ENCODE measurements around the gene GALNT13.

The GALNT13 gene

DNA sequence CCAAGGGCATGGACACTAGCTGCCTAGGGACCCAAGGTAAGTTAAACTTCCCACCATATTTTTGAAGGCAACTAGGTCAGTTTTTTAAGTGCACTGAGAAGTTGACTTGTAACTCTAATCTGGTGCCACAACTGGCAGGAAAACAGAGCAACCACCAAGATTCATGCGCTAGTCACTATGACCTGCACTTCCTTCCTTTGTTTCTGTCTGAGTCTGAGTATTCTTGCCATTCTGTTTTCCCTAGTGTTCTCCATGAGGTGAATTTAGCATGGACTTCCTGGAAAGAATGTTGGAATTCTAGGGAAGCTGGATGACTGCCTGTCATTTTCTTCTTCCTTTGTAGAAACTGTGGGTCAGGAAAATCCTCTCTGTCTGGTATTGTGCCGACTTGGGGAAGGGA, 249.0 kb downstream of the GALNT13 start:
- TF ChIP-seq POLR2A (IDR thresholded peaks at IDR 0.05; ENCODE audit: low read length) = no peak
- no peak for TF ChIP-seq GATA1 (IDR thresholded peaks at IDR 0.05; ENCODE audit: low read depth, low read length)

DNA sequence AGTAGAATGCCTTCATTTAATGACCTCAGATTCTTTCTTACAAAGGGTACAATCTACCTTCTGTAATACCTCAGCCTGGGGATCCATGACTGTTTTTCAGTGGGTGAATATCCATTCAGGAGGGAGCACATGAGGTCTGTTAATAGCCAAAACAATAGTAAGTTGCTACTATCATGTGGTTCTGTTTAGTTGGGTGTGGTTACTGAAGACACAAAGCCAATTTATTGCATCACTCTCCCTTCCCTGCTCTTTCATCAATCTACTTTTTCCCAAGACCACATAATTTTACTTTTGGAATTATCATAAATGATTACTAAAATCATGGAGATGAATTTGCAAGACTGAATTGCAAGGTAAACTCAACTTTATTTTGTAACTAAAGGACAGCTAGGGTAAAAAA, 254.2 kb downstream of the GALNT13 start:
- TF ChIP-seq POLR2A (IDR thresholded peaks at IDR 0.05; ENCODE audit: low read length) = no peak
- TF ChIP-seq GATA1 (IDR thresholded peaks at IDR 0.05; ENCODE audit: low read depth, low read length) = no peak
- DNase-seq = no peak

More for the DNA sequence above, 249.0 kb downstream of the GALNT13 start:
- no peak for DNase-seq

DNA sequence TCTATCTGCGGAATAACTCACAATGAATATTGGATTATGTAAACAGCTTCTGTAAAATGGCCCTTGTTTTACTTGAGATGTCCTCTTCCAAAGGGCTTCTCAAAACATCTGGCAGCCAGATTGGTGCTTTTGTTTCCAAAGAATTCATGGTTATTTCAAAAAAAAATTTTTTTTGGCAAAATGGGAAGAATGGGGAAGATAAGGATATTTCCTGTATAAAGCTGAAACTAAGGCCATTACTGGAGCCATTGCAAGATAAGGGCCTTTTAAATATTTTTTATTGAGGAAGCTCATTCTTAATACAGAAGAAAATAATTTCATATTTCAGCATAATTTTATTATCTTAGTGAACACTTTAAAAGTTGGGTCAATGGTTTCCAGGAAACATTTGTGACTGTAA, 259.1 kb downstream of the GALNT13 start:
- no peak for DNase-seq
- TF ChIP-seq GATA1 (IDR thresholded peaks at IDR 0.05; ENCODE audit: low read depth, low read length) (no peak), POLR2A (IDR thresholded peaks at IDR 0.05; ENCODE audit: low read length) (no peak)

DNA sequence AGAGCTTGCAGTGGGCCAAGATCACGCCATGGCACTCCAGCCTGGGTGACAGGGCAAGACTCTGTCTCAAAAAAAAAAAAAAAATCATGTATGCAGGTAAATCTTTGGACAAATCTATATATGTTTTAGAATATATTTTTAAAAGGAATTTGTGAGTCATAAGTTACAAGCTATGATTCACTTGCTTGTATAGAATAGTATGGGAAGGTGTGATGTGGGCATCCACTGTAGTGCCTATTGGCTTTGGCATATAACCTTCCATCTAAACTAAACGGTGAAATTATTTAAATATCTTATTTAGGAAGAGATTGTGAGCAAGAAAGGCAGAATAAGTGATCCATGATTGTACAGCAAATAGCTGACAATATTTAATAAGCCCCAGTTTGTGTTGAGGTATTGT, 261.1 kb downstream of the GALNT13 start:
- TF ChIP-seq POLR2A (IDR thresholded peaks at IDR 0.05; ENCODE audit: low read length) = no peak
- no peak for TF ChIP-seq GATA1 (IDR thresholded peaks at IDR 0.05; ENCODE audit: low read depth, low read length)
- no peak for DNase-seq

DNA sequence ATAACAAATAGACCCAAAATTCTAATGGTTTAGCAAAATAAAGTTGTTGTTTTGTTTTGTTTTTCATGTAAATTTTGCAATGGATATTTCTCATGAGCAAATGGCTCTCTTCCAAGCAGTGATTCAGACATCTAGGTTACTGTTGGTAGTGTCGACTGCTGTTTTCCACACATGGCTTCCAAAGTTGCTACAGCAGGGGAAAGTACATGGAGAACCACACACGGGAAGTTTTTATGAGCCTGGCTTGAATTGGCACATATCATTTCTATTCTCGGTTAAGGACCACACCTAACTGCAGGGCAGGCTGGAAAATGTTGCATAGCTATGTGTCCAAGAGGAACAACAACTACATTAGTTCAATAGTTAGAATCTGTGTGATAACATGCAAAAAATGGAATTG, 262.1 kb downstream of the GALNT13 start:
- TF ChIP-seq POLR2A (IDR thresholded peaks at IDR 0.05; ENCODE audit: low read length) (no peak), GATA1 (IDR thresholded peaks at IDR 0.05; ENCODE audit: low read depth, low read length) (no peak)
- DNase-seq = no peak

DNA sequence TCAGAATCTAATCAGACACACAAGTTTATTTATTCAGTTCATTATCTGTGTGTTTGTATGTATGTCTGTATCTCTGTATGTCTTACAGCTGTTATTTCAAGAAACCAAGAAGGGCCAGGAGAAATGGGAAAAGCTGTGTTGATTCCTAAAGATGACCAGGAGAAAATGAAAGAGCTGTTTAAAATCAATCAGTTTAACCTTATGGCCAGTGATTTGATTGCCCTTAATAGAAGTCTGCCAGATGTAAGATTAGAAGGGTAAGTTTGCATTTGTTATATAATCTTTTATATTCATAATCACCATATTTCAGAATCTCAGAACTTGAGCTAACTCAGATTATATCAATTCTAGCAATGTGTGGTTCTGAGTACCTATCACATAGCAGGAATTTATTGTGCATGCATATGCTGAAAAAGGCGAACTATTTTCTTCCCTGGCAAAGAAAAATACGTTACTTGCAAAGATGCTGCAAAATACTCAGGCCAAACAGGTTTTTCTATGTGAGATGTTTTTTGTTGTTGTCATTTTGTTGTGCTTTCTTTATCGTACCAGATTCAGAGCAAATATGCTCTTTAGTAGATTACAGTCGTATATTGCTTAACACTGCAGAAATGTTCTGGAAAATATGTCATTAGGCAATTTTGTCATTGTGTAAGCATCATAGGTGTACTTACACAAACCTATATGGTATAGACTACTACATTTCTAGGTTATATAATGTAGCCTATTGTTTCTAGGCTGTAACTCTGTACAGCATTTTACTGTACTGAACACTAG, 268.7 kb downstream of the GALNT13 start:
- TF ChIP-seq POLR2A (IDR thresholded peaks at IDR 0.05; ENCODE audit: low read length) (no peak), GATA1 (IDR thresholded peaks at IDR 0.05; ENCODE audit: low read depth, low read length) (no peak)
- no peak for DNase-seq

DNA sequence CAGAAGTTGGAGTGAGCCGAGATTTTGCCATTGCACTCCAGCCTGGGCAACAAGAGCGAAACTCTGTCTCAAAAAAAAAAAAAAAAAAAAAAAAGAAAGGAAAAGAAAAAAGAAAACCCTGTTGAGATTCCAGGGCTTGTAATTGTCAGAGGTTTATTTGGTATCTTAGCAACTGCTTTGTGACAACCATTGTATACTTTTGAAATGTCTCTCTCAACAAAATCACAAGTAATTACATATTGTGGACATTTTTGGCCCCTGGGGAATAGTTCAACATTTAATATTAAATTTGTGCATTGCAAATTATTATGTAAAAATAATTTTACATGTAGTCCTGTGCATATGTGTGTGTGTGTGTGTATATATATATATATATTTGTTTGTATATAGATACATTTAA, 270.8 kb downstream of the GALNT13 start:
- TF ChIP-seq GATA1 (IDR thresholded peaks at IDR 0.05; ENCODE audit: low read depth, low read length) = no peak
- TF ChIP-seq POLR2A (IDR thresholded peaks at IDR 0.05; ENCODE audit: low read length) = no peak
- DNase-seq = no peak

DNA sequence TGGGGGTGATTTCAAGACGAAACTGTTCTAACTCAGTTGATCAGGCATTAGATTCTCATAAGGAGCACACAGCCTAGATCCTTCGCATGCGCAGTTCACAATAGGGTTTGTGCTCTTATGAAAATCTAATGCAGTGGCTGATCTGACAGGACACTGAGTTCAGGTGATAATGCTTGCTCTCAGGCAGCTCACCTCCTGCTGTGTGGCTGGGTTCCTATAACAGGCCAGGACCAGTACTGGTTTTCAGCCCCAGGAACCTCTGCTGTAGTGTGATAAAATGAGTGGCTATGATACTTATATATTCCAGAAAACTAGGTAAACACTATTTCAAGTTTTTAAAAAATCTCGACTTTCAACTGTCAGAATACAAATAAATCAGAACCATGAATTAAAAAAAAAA, 271.4 kb downstream of the GALNT13 start:
- no peak for DNase-seq
- no peak for TF ChIP-seq POLR2A (IDR thresholded peaks at IDR 0.05; ENCODE audit: low read length)
- TF ChIP-seq GATA1 (IDR thresholded peaks at IDR 0.05; ENCODE audit: low read depth, low read length) = no peak

DNA sequence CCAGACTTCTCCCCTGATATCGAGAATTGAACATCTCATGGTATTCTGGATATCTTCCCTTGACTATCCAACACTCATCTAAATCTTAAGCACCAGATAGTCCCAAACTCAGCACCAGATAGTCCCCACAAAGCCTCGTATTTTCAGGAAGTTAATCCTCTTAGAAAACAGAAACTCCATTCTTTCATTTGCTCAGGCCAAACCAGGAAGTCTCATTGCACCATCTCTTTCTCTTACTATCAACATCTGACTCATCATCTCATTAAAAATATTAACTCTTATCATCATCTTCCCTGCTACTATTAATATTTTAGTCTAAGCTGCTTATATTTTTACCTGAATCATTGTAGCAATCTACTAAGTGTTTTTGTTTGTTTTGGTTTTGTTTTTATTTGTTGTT, 286.4 kb downstream of the GALNT13 start:
- TF ChIP-seq GATA1 (IDR thresholded peaks at IDR 0.05; ENCODE audit: low read depth, low read length) (no peak), POLR2A (IDR thresholded peaks at IDR 0.05; ENCODE audit: low read length) (no peak)
- no peak for DNase-seq

DNA sequence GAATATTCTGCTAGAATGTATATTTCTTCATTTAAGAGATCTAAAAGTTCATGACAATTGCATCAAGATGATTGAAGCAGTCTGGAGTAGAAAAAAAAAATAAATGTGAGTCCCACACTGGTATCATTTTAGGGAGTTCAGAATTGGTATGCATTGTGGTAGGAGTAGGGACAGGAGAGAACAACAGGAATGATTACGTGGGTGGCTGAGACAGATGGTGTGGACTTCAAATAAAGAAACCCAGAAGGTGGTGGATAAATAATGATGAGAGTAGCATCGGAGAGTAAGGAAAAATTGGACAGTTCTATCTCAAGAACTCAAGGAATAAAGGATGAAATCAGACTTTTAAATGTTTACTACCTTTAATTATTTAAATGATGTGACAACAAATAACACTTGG, 289.6 kb downstream of the GALNT13 start:
- TF ChIP-seq GATA1 (IDR thresholded peaks at IDR 0.05; ENCODE audit: low read depth, low read length) (no peak), POLR2A (IDR thresholded peaks at IDR 0.05; ENCODE audit: low read length) (no peak)
- DNase-seq = no peak

DNA sequence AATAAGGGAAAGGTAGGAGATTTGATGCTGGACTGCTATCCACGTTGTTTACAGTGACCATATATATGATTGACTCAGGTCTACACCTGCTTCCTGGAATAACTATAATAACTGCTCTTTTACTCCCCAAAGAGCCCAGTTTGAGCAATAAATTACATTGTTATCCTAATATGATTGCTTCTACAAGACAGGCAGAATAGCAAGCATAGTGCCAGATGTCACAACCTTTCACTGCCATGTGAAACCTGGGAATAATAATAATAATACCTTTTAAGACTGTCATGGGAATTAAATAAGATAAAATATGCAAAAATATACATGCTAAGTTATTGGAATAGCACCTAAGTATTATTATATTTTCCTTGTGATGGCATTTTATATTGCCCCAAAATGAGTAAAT, 298.7 kb downstream of the GALNT13 start:
- no peak for DNase-seq
- TF ChIP-seq POLR2A (IDR thresholded peaks at IDR 0.05; ENCODE audit: low read length) = no peak
- TF ChIP-seq GATA1 (IDR thresholded peaks at IDR 0.05; ENCODE audit: low read depth, low read length) = no peak

DNA sequence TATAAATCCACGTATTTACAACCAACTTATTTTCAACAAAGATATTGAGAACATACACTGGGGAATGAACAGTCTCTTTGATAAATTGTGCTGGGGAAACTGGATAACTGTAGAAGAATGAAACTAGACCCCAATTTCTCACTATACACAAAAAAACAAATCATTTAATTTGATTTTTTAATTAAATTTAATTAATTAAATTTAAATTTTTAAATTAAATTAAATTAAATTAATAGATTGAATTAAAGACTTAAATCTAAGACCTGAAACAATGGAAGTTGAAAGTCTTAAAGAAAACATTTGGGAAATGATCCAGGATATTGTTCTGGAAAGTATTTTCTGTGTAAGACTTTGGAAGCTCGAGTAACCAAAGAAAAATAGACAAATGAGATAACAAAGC, 301.4 kb downstream of the GALNT13 start:
- TF ChIP-seq GATA1 (IDR thresholded peaks at IDR 0.05; ENCODE audit: low read depth, low read length) (no peak), POLR2A (IDR thresholded peaks at IDR 0.05; ENCODE audit: low read length) (no peak)

DNA sequence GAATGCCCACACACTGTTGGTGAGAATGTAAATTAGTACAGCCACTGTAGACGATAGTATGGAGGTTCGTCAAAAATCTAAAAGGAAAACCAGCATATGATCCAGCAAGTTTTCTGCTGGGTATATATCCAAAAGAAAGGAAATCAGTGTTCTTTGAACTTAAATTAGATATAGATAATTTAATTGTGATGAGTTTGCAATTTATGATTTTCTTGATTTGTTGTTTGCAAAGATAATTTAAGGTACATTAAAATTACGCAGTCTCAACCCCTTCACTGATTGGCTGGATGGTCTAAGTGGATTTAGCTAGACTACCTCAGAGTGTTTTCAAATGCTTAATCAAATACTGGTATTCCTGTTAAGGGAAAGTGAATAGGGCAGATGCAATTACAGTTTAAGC, 302.2 kb downstream of the GALNT13 start:
- TF ChIP-seq GATA1 (IDR thresholded peaks at IDR 0.05; ENCODE audit: low read depth, low read length) (no peak), POLR2A (IDR thresholded peaks at IDR 0.05; ENCODE audit: low read length) (no peak)
- DNase-seq = no peak

More for the DNA sequence above, 301.4 kb downstream of the GALNT13 start:
- DNase-seq = no peak

DNA sequence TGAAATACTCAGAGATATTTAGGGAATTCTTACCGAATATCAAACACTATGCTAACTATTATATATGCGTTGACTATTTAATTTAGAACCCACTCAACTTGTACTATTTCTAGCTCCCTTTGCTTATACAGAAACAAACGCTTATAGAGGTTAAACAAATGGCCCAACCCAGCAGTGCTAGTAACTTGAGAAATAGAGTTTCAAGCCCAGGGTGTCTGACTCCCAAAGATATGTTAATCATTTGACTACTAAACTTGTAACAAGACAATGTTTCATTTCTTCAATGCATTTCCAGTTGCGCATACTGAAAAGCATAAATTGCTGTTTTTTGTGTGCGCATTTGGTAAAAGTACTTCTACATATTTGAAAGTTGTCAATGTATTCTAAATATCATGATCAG, 310.3 kb downstream of the GALNT13 start:
- DNase-seq = no peak
- TF ChIP-seq GATA1 (IDR thresholded peaks at IDR 0.05; ENCODE audit: low read depth, low read length) (no peak), POLR2A (IDR thresholded peaks at IDR 0.05; ENCODE audit: low read length) (no peak)

DNA sequence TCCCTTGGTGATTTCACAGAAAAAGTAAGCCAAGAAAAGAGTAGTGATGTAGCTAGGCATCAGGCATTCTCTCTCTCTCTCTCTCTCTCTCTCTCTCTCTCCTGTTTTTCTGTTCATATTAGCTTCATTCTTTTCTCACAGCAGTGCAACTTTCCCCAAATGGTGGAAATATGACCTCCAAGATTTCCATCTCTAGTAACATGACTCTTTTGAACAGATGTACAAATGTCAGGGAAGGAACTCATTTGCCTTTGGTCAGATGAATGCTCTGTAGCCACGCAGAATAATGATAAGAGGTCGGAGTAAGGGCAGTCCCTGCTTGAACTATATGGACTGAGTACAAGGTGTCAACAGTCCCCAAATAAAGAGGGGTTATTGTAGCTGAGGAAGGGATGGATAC, 316.2 kb downstream of the GALNT13 start:
- DNase-seq = no peak
- TF ChIP-seq POLR2A (IDR thresholded peaks at IDR 0.05; ENCODE audit: low read length) (no peak), GATA1 (IDR thresholded peaks at IDR 0.05; ENCODE audit: low read depth, low read length) (no peak)
